RKO (cell line): ENCODE measurements around the gene ZNF124.
"Not testable (repeated sequence)": the region's sequence is repeated elsewhere in the genome, so short reads cannot be mapped to it uniquely, and the experiment has no call there.

Experiments used
- DNase-seq: peaks from one replicate; pipeline ENCODE4 v3.0.0-alpha.2; 2016; ENCODE audit warnings: low spot score

Gene ZNF124

DNA sequence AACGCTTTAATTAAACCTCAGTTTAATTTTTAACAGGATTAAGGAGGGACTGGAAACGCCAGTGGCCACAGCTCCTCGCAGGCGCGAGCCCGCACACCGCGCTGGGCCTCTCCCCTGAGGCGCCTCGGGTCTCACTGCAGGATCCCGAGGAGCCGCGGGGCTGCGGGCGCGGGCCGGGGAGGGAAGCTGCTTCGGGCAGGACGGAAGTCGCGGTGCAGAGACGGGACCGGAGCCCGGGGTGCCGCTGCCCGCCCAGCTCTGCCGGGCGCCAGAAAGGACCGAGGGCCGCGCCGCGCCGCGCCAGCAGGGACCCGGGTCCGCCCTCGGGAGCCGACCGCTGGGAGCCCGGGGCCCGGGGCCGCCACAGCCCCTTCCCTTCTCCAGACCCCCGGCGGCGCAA, 377 bp downstream of the ZNF124 start:
- not testable (repeated sequence) for DNase-seq

- DNase-seq: no peak
Observed at GRCh38 chr1:247165674-247166073, 6.1 kb downstream of the ZNF124 start.

DNA sequence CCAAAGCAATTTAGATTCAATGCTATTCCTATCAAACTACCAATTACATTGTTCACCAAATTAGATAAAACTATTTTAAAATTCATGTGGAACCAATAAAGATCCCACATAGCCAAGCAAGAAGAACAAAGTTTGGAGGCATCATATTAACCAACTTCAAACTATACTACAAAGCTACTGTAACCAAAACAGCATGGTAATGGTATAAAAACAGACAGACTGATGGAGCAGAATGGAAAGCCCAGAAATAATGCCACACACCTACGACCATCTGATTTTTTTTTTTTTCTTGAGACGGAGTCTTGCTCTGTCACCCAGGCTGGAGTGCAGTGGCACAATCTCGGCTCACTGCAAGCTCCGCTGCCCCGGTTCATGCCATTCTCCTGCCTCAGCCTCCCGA, 7.1 kb downstream of the ZNF124 start:
- DNase-seq: no peak

- no peak for DNase-seq
Observed at GRCh38 chr1:247156787-247157232, 15.0 kb downstream of the ZNF124 start.

GRCh38 chr1:247147781-247148180, 24.0 kb downstream of the ZNF124 start:
- DNase-seq: no peak

DNA sequence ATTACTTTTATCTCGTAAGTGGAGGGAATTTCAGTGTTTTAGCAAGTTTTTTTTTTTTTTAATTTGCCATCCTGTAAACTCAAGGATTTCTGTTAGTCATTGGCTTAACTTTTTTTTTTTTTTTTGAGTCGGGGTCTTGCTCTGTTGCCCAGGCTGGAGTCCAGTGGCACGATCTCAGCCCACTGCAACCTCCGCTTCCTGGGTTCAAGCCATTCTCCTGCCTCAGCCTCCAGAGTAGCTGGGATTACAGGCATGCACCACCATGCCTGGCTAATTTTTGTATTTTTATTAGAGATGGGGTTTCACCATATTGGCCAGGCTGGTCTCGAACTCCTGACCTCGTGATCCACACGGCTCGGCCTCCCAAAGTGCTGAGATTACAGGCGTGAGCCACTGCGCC, 24.7 kb downstream of the ZNF124 start:
- DNase-seq: not testable (repeated sequence)

- DNase-seq: peak; percentile 35
Observed at GRCh38 chr1:247146671-247147070, 25.1 kb downstream of the ZNF124 start.

- DNase-seq: no peak
Observed at GRCh38 chr1:247145279-247145678, 26.5 kb downstream of the ZNF124 start.

DNA sequence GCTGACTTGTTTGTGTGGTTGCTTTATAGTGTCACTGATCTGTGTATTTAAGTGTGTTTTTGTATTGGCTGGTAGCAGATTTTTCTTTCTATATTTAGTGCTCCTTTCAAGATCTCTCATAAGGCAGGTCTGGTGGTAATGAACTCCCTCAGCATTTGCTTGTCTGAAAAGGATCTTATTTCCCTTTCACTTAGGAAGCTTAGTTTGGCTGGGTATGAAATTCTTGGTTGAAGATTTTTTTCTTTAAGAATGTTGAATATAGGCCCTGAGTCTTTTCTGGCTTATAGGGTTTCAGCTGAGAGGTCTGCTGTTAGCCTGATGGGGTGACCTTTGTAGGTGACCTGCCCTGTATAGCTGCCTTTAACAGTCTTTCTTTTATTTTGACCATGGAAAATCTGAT, 32.3 kb downstream of the ZNF124 start:
- not testable (repeated sequence) for DNase-seq

GRCh38 chr1:247131236-247131635, 40.6 kb downstream of the ZNF124 start:
- DNase-seq: no peak

DNA sequence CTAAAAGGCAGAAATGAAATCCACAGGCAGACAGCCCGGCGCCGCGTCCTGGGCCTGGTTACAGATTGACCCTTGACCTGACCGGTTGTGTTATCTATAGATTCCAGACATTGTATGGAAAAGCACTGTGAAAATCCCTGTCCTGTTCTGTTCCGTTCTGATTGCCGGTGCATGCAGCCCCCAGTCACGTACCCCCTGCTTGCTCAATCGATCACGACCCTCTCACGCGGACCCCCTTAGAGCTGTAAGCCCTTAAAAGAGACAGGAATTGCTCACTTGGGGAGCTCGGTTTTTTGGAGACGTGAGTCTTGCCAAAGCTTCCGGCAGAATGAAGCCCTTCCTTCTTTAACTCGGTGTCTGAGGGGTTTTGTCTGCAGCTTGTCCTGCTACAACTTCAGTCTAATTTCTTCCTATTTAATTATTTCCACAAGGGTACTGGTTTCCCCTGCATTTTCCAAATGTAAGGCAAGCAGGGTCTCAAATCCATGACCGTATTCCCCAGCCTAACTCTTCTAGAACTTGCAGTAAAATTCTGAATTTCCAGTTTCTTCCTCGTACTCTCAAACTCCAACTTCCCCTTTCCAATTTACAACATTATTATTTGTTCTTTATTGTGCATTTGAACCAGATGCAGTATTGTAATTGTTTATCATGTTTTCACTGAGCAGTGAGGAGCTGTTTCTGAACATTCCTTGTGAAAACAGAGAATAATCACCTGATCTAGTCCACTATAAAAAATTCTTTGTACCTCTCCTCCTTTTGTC, 44.1 kb downstream of the ZNF124 start:
- DNase-seq: not testable (repeated sequence)

- DNase-seq: not testable (repeated sequence)
Observed at GRCh38 chr1:247126601-247127000, 45.2 kb downstream of the ZNF124 start.

- not testable (repeated sequence) for DNase-seq
Observed at GRCh38 chr1:247126166-247126565, 45.7 kb downstream of the ZNF124 start.

GRCh38 chr1:247121382-247121781, 50.4 kb downstream of the ZNF124 start:
- no peak for DNase-seq

GRCh38 chr1:247120408-247120668, 51.5 kb downstream of the ZNF124 start:
- DNase-seq: not testable (repeated sequence)

GRCh38 chr1:247119600-247120407, 52.0 kb downstream of the ZNF124 start:
- DNase-seq: no peak

- peak; percentile 67 for DNase-seq
Observed at GRCh38 chr1:247118946-247119446, 52.8 kb downstream of the ZNF124 start.

- DNase-seq: no peak
Observed at GRCh38 chr1:247115545-247115944, 56.3 kb downstream of the ZNF124 start.

DNA sequence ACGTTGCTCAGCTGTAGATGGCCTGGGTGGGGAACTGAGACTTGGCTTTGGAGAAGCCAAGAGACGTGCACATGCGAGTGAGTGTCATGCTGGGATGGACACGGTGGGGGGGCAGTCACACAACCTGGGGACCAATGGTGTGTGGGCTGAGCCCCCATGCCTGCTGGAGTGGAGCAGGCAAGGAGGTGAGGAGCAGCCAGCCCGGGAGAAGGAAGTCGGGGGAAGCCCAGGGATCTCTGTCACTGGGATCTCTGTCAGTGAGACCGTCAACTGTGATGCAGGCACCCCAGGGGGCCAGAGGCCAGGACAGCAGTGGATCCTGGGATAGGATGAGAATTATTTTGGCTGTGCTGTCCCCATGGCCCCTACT, 56.7 kb downstream of the ZNF124 start:
- no peak for DNase-seq

- no peak for DNase-seq
Observed at GRCh38 chr1:247114351-247115140, 57.3 kb downstream of the ZNF124 start.

DNA sequence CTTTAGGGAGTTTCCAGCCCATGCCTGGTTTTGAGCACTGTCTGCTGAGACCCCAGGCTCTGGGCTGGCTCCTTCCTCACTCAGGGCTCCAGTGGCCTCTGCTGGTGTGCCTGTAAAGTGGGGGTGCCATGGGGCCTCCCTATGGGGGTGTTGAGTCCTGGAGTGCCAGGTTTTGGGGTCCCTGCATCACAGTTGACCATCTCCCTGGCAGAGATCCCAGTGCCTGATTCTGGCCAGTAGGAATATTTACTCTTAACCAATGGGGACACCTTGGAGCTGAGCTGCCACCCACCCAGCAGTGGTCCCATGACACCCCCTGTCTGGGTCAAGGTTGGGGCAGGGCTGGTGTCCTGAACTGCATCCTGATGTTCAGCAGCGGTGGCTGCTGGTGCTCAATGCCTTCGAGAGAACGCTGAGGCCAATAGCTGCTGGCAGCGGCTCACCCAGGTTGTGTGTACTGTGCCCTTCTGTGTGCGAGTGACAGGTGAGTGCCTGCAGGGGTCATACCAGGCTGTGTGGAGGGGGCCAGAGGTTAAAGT, 58.0 kb downstream of the ZNF124 start:
- DNase-seq: no peak

- DNase-seq: no peak
Observed at GRCh38 chr1:247113094-247113497, 58.7 kb downstream of the ZNF124 start.
